GM20431 (cell line): Measurements from ENCODE around the gene VARS2.

Experiments
- in situ Hi-C: fragments of 300-500 bp; cut with MseI, MboI; formaldehyde crosslinking; loops from one replicate; pipeline ENCODE4 v1.15.0; 2020; ENCODE audit warnings: low sequenced_read_pairs; ENCODE audit not compliant: unreplicated experiment

The VARS2 gene

DNA sequence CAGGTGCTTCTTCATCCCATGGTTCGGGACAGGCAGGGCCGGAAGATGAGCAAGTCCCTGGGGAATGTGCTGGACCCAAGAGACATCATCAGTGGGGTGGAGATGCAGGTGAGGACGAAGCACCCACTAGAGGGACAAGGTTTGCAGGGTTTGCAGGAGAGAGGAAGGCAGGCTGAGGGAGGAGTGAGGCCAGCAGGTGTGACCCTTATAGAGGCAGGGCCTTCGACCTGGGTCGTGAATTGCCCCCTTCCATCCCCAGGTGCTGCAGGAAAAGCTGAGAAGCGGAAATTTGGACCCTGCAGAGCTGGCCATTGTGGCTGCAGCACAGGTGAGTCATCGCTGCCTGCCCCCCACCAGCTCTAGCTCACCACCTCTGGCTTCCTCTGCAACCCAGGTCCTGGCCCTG, 8.4 kb downstream of the VARS2 start:
- in situ Hi-C loops, result loop anchor here (10.0 kb wide), 1 partner anchor 152 kb away; no protein-coding TSS in a partner anchor

- in situ Hi-C loops, result loop anchor here (10.0 kb wide), 1 partner anchor 151 kb away; no protein-coding TSS in a partner anchor
Observed at GRCh38 chr6:30924040-30924627, 10.1 kb downstream of the VARS2 start.

DNA sequence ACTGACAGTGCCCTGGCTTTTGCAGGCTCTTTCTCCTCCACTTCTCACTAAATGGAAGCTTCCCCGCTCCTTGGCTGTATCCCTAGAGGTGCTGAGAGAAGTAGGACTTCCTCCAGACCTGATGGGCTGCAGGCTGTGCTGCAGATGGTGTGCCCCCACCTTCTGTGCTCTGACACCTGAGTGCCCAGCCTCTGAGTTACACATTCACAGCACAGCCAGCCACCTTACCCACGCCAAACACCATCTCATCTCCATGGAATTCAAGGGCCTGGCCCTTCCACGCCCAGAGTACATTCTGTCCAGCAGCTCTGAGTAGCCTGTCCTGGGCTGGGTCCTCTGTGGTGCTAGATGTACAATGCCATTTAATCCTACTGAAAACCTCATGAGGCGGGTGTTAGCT, 12.6 kb downstream of the VARS2 start:
- in situ Hi-C loops, result loop anchor here (10.0 kb wide), 1 partner anchor 148 kb away; no protein-coding TSS in a partner anchor

- in situ Hi-C loops, result loop anchor here (10.0 kb wide), 1 partner anchor 148 kb away; no protein-coding TSS in a partner anchor
Observed at GRCh38 chr6:30927080-30927479, 13.0 kb downstream of the VARS2 start.

- in situ Hi-C loops, result loop anchor here (10.0 kb wide), 1 partner anchor 146 kb away; no protein-coding TSS in a partner anchor
Observed at GRCh38 chr6:30928677-30929076, 14.6 kb downstream of the VARS2 start.

DNA sequence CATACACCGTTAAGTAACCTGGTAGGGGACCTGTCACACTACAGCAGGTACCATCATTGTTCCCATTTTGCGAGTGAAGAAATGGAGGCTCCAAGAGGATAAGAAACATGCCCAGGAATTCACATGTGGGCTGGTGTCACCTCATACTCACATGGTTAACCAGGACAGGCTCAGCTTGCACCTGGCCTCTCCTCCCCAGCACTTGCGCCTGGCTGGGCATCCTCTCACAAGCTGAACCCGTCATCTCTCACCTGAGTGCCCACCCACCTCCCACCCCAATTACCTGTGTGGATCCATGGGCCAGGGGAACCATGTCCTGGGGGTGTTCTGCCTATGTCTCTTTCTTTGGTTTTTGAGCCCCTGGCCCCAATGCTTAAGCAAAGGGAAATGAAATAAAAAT, 16.5 kb downstream of the VARS2 start:
- in situ Hi-C loops, result no loop called here

GRCh38 chr6:30931272-30931671, 17.2 kb downstream of the VARS2 start:
- in situ Hi-C loops, result no loop called here

- in situ Hi-C loops, result no loop called here
Observed at GRCh38 chr6:30931969-30932645, 18.1 kb downstream of the VARS2 start, which contains the start of gene SFTA2. Gene SFTA2 (minus strand): TSS chr6:30932170. CDS start chr6:30932096, 74 bp downstream.

GRCh38 chr6:30932665-30933365, 18.8 kb downstream of the VARS2 start:
- in situ Hi-C loops, result no loop called here

- in situ Hi-C loops, result no loop called here
Observed at GRCh38 chr6:30935018-30935417, 21.0 kb downstream of the VARS2 start.

- in situ Hi-C loops, result no loop called here
Observed at GRCh38 chr6:30937265-30937664, 23.2 kb downstream of the VARS2 start.

DNA sequence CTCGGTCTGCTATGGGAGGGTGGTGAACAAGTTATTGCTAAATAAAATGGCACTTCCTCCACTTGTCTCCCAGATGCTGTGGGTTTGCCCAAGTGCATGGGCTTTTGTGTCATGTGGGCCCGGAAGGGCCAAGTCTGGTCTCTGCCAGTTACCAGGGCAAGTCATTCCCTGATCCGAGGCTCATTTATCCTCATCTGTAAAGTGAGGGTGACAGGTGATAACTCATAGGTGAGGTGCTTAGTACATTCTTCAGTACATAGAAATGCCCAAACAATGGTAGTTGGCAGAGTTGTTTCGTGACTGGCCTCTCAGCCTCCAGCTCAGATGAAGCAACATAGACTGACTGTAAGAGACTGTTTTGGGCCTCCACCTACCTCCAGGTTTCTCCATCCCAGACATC, 24.7 kb downstream of the VARS2 start:
- in situ Hi-C loops, result no loop called here

GRCh38 chr6:30939473-30939872, 25.4 kb downstream of the VARS2 start:
- in situ Hi-C loops, result no loop called here

DNA sequence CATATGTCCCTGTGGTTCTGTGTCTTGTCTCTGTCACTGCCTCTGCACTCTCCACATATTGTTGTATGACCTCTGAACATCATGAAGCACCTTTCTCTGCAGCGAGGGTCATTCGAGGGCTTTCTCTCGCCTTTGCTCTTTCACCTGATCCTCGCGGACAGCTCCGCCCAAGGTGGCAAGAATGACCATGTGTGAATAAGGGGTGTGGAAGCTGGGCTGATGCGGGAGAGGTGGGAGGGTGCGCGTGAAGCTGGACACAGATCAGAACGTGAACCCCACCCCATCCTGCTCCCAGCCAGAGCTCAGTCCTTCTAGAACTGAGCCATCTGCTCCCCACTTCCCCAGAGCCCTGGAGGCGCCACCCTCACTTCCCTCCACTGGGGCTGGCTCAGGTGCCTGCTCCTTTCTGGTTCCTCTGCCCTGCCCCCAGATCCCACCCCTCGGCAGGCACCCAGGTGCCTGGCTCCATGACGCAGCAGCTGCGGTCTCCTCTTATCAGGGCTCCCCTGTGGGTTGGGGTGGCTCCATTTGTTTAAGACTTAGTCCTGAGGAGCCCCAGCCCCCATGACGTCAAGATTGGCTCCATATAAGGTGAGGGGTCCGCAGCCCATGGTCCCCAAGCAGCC, 26.4 kb downstream of the VARS2 start, which contains the start of gene MUCL3:
MUCL3 (plus strand) TSS at position 613 of the 626 bp plus-strand sequence. CDS start 27 bp downstream, outside the sequence.
- in situ Hi-C loops, result no loop called here

- in situ Hi-C loops, result no loop called here
Observed at GRCh38 chr6:30942338-30943060, 28.5 kb downstream of the VARS2 start.

DNA sequence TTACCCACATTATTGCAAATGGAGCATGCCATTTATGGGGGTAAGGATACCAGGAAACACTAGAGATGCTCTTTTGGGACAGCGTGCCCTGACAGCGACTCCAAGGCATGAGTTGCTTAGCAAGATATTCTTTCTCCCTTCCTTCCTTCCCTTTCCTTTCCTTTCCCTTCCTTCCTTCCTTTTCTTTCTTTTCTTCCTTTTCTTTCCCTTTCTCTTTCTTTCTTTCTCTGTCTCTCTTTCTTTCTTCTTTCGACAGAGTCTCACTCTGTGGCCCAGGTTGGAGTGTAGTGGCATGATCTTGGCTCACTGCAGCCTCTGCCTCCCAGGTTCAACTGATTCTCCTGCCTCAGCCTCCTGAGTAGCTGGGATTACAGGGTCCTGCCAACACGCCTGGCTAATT, 30.0 kb downstream of the VARS2 start:
- in situ Hi-C loops, result no loop called here

GRCh38 chr6:30945281-30945680, 31.2 kb downstream of the VARS2 start:
- in situ Hi-C loops, result no loop called here

DNA sequence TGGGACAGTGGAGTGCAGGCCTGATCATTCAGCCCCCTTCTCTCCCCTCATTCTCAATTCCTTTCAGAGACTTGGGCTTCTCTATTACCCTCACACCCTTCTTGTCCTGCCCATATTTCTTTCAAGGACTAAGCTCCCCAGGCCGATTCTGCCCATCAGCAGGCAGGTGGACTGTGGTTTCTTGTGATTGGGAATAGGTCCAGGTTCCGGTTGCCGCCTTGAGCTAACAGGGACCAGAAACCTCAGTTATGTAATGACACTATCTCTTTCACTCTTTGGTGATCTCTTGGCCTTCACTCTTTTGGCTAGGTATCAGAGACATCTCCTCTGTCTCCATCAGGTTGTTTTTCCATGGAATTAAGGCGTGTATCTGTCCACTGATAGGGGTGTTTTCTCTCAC, 33.2 kb downstream of the VARS2 start:
- in situ Hi-C loops, result no loop called here

GRCh38 chr6:30948811-30949210, 34.8 kb downstream of the VARS2 start:
- in situ Hi-C loops, result no loop called here
